Ishikawa (cell line): Measurements from ENCODE around the gene NSUN2.

Experiments
- CEBPB ChIP-seq: IDR thresholded peaks from 2 replicates; pipeline ENCODE4 v1.6.1; 2012
- CREB1 ChIP-seq: IDR thresholded peaks from 2 replicates; pipeline ENCODE4 v1.6.1; 2012; ENCODE audit warnings: low read depth
- EGR1 ChIP-seq: IDR thresholded peaks from 2 replicates; pipeline ENCODE4 v1.6.1; 2012
- EP300 ChIP-seq: IDR thresholded peaks from 2 replicates; pipeline ENCODE4 v1.6.1; 2012; ENCODE audit warnings: borderline replicate concordance
- FOXM1 ChIP-seq: IDR thresholded peaks from 2 replicates; pipeline ENCODE4 v1.6.1; 2012; ENCODE audit warnings: low read depth, borderline replicate concordance
- NFIC ChIP-seq: IDR thresholded peaks from 2 replicates; pipeline ENCODE4 v1.6.1; 2012
- RAD21 ChIP-seq: IDR thresholded peaks from 2 replicates; pipeline ENCODE4 v1.6.1; 2012; ENCODE audit warnings: low read depth
- REST ChIP-seq: IDR thresholded peaks from 2 replicates; pipeline ENCODE4 v1.6.1; 2012; ENCODE audit warnings: low read depth, mild to moderate bottlenecking
- TAF1 ChIP-seq: IDR thresholded peaks from 2 replicates; pipeline ENCODE4 v1.6.1; 2012; ENCODE audit warnings: low read depth, mild to moderate bottlenecking
- TCF12 ChIP-seq: IDR thresholded peaks from 2 replicates; pipeline ENCODE4 v1.6.1; 2012; ENCODE audit warnings: low read depth
- TEAD4 ChIP-seq: IDR thresholded peaks from 2 replicates; pipeline ENCODE4 v1.6.1; 2012
- YY1 ChIP-seq: IDR thresholded peaks from 2 replicates; pipeline ENCODE4 v1.6.1; 2012; ENCODE audit warnings: low read depth
- ZBTB7A ChIP-seq: IDR thresholded peaks from 2 replicates; pipeline ENCODE4 v1.6.1; 2012; ENCODE audit warnings: low read depth
- TF ChIP-seq, protein P1 (sequence below): IDR thresholded peaks from 2 replicates; pipeline ENCODE4 v1.6.1; 2012
- TF ChIP-seq, protein P2 (sequence below): IDR thresholded peaks from 2 replicates; pipeline ENCODE4 v1.6.1; 2012

NSUN2 gene

GRCh38 chr5:6656680-6657079, 23.8 kb upstream of the NSUN2 start:
- TF ChIP-seq CEBPB (no peak), EP300 (no peak), RAD21 (no peak), FOXM1 (no peak), REST (no peak), ZBTB7A (no peak), TAF1 (no peak), TEAD4 (no peak), TCF12 (no peak), YY1 (no peak), CREB1 (no peak), EGR1 (no peak), NFIC (no peak)
- TF ChIP-seq, protein P1, sequence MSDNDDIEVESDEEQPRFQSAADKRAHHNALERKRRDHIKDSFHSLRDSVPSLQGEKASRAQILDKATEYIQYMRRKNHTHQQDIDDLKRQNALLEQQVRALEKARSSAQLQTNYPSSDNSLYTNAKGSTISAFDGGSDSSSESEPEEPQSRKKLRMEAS: no peak
- TF ChIP-seq, protein P2, sequence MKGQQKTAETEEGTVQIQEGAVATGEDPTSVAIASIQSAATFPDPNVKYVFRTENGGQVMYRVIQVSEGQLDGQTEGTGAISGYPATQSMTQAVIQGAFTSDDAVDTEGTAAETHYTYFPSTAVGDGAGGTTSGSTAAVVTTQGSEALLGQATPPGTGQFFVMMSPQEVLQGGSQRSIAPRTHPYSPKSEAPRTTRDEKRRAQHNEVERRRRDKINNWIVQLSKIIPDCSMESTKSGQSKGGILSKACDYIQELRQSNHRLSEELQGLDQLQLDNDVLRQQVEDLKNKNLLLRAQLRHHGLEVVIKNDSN: no peak

GRCh38 chr5:6655432-6655831, 22.6 kb upstream of the NSUN2 start:
- TF ChIP-seq YY1: no peak
- no peak for TF ChIP-seq EP300
- no peak for TF ChIP-seq EGR1
- TF ChIP-seq CREB1: no peak
- TF ChIP-seq TEAD4: no peak
- no peak for TF ChIP-seq CEBPB
- TF ChIP-seq, protein P2: no peak
- TF ChIP-seq, protein P1: no peak
- TF ChIP-seq FOXM1: no peak
- TF ChIP-seq NFIC: no peak
- TF ChIP-seq TCF12: no peak
- TF ChIP-seq TAF1: no peak
- TF ChIP-seq ZBTB7A: no peak
- no peak for TF ChIP-seq RAD21
- no peak for TF ChIP-seq REST

- TF ChIP-seq REST (no peak), CREB1 (no peak), TCF12 (no peak), FOXM1 (no peak), NFIC (no peak), EGR1 (no peak)
Observed at GRCh38 chr5:6652025-6652424, 19.2 kb upstream of the NSUN2 start.

GRCh38 chr5:6649681-6650080, 16.8 kb upstream of the NSUN2 start:
- TF ChIP-seq NFIC (no peak), EP300 (no peak), ZBTB7A (no peak), CREB1 (no peak), EGR1 (no peak), FOXM1 (no peak), YY1 (no peak), TAF1 (no peak), CEBPB (no peak), TEAD4 (no peak), RAD21 (no peak), REST (no peak), TCF12 (no peak)
- TF ChIP-seq, protein P1: no peak
- TF ChIP-seq, protein P2: no peak
